Keratinocyte (primary cell): Measurements from ENCODE around the gene LEO1. TPM values are rescaled to one million over a fixed set of nuclear protein-coding genes. Genes with fewer than 3 reads are reported as not detected.

Source experiments
- DNase-seq: peaks from one replicate; pipeline ENCODE4 v3.0.0-alpha.2; 2011; ENCODE audit warnings: low read depth, missing footprints, low spot score
- FAIRE-seq: peaks from 2 replicates; lab custom pipeline; 2011; peaks lifted over from hg19 to GRCh38; lab: Jason Lieb, UNC
- H2AFZ ChIP-seq: 2 replicates; pipeline ENCODE4 v1.6.0; 2012; ENCODE audit warnings: low read length, control low read depth, inconsistent platforms; ENCODE audit not compliant: control insufficient read depth
- H3K27ac ChIP-seq: 2 replicates; pipeline ENCODE4 v1.5.1; 2011; ENCODE audit warnings: low read length; ENCODE audit not compliant: control insufficient read depth, insufficient read depth
- H3K27me3 ChIP-seq: 3 replicates; pipeline ENCODE4 v1.6.0; 2011; ENCODE audit warnings: low read length; ENCODE audit not compliant: control insufficient read depth, insufficient read depth; ENCODE audit errors: extremely low read depth
- H3K36me3 ChIP-seq, 2 experiments: 2 replicates in 1 of 2; 3 replicates in 1 of 2; pipeline ENCODE4 v1.5.1; 2011; ENCODE audit warnings: low read length in 2 of 2, mild to moderate bottlenecking in 1 of 2; ENCODE audit not compliant: control insufficient read depth in 2 of 2, insufficient read depth in 2 of 2; ENCODE audit errors: extremely low read depth in 1 of 2
- H3K4me1 ChIP-seq: 3 replicates; pipeline ENCODE4 v1.5.1; 2011; ENCODE audit warnings: low read length; ENCODE audit not compliant: control insufficient read depth, insufficient read depth; ENCODE audit errors: extremely low read depth
- H3K4me2 ChIP-seq: 3 replicates; pipeline ENCODE4 v1.6.0; 2011; ENCODE audit warnings: low read depth, low read length; ENCODE audit not compliant: control insufficient read depth, insufficient read depth; ENCODE audit errors: extremely low read depth
- H3K4me3 ChIP-seq, 3 experiments: fragments of 200-600 bp in 1 of 3; sonication (generic) in 1 of 3; 2 replicates in 2 of 3; 3 replicates in 1 of 3; pipeline ENCODE4 v1.5.1; 2011 to 2016; ENCODE audit warnings: low read length in 3 of 3, mild to moderate bottlenecking in 3 of 3, control low read depth in 2 of 3, inconsistent platforms in 1 of 3, low read depth in 1 of 3, mixed read lengths in 1 of 3, mixed run types in 1 of 3, moderate library complexity in 1 of 3; ENCODE audit not compliant: control insufficient read depth in 2 of 3, insufficient read depth in 2 of 3; ENCODE audit errors: extremely low read depth in 1 of 3
- H3K79me2 ChIP-seq: 2 replicates; pipeline ENCODE4 v1.6.0; 2012; ENCODE audit warnings: low read length; ENCODE audit not compliant: control insufficient read depth, insufficient read depth
- H3K9ac ChIP-seq: 3 replicates; pipeline ENCODE4 v1.6.0; 2011; ENCODE audit warnings: low read length; ENCODE audit not compliant: control insufficient read depth, insufficient read depth; ENCODE audit errors: extremely low read depth
- H3K9me1 ChIP-seq: 3 replicates; pipeline ENCODE4 v1.6.0; 2011; ENCODE audit warnings: low read length; ENCODE audit not compliant: control insufficient read depth, insufficient read depth; ENCODE audit errors: extremely low read depth
- H3K9me3 ChIP-seq: 2 replicates; pipeline ENCODE4 v1.5.1; 2012; ENCODE audit warnings: low read depth, low read length; ENCODE audit not compliant: control insufficient read depth
- H4K20me1 ChIP-seq: 3 replicates; pipeline ENCODE4 v1.6.0; 2011; ENCODE audit warnings: low read length; ENCODE audit not compliant: control insufficient read depth, insufficient read depth; ENCODE audit errors: extremely low read depth
- CTCF ChIP-seq, 3 experiments: IDR thresholded peaks in 1 of 3; conservative IDR thresholded peaks in 1 of 3; optimal IDR thresholded peaks in 1 of 3; 2 replicates in 2 of 3; 3 replicates in 1 of 3; pipeline versions ENCODE3 to v1.5.1; 2011; ENCODE audit warnings: low read length in 3 of 3, mild to moderate bottlenecking in 3 of 3, moderate library complexity in 2 of 3, control low read depth in 1 of 3, inconsistent platforms in 1 of 3; ENCODE audit not compliant: insufficient read depth in 2 of 3; ENCODE audit errors: extremely low read depth in 1 of 3
- EZH2 ChIP-seq: IDR thresholded peaks from one replicate; pipeline ENCODE4 v1.6.1; 2012; ENCODE audit warnings: inconsistent platforms, mild to moderate bottlenecking, low read length, moderate library complexity
- dilution Hi-C: fragments of 300-500 bp; cut with MboI; formaldehyde crosslinking; loops from one replicate; pipeline ENCODE4 v1.7.0; 2020; ENCODE audit warnings: low sequenced_read_pairs; ENCODE audit not compliant: extremely low pct_ligation_motif_present
- polyA plus RNA-seq, 5 experiments: library from polyadenylated mRNA; depleted of rRNA in 3 of 5; stranded (reverse) in 3 of 5; stranded (forward) in 1 of 5; unstranded in 1 of 5; fragments of >200 nt; gene quantifications; 1 replicate in 1 of 5; 2 replicates in 3 of 5; 3 replicates in 1 of 5; pipeline versions ENCODE4 v1.2.1 to v1.2.3, GENCODE V29; 2011 to 2012; ENCODE audit warnings: missing spikeins in 2 of 5, low read depth in 1 of 5, low replicate concordance in 1 of 5

Gene LEO1
- polyA plus RNA-seq, 1 donor (not counting 4 experiments of a cell fraction or from before 2014, with no cell fraction given): 12.5 TPM

GRCh38 chr15:52016316-52016715, 44.7 kb upstream of the LEO1 start:
- H4K20me1 ChIP-seq: no peaks in the 10 kb centered on the region

GRCh38 chr15:52014616-52015015, 43.0 kb upstream of the LEO1 start:
- no peak overlapping the region for H3K9ac ChIP-seq
- no peak overlapping the region for H3K27ac ChIP-seq
- no peaks in the 10 kb centered on the region for H4K20me1 ChIP-seq
- dilution Hi-C loops: no loop called here
- H2AFZ ChIP-seq: no peak overlapping the region
- H3K4me3 ChIP-seq: no peak overlapping the region
- no peak for DNase-seq
- no peaks in the 10 kb centered on the region for H3K9me1 ChIP-seq
- no peaks in the 10 kb centered on the region for H3K9me3 ChIP-seq
- no peak overlapping the region for H3K4me2 ChIP-seq
- no peaks in the 10 kb centered on the region for H3K79me2 ChIP-seq
- H3K27me3 ChIP-seq: no peaks in the 10 kb centered on the region
- FAIRE-seq: no peak
- no peak for TF ChIP-seq CTCF (optimal IDR thresholded peaks at IDR 0.05 in 1 of 3, IDR thresholded peaks at IDR 0.05 in 1 of 3, conservative IDR thresholded peaks at IDR 0.05 in 1 of 3; ENCODE audit: extremely low read depth in 1 of 3, insufficient read depth in 2 of 3, low read length in 3 of 3)
- no peak for TF ChIP-seq EZH2
- no peaks in the 10 kb centered on the region for H3K36me3 ChIP-seq
- H3K4me1 ChIP-seq: peaks cover 35% of the 10 kb centered on the region

More at GRCh38 chr15:52016316-52016715, 44.7 kb upstream of the LEO1 start:
- Histone ChIP-seq H3K9ac (no peak overlapping the region), H3K9me3 (no peaks in the 10 kb centered on the region), H3K4me2 (no peak overlapping the region), H3K4me1 (peaks cover 27% of the 10 kb centered on the region), H3K27me3 (no peaks in the 10 kb centered on the region), H3K36me3 (no peaks in the 10 kb centered on the region), H3K4me3 (no peak overlapping the region), H3K79me2 (peaks cover 17% of the 10 kb centered on the region), H3K27ac (no peak overlapping the region), H3K9me1 (no peaks in the 10 kb centered on the region), H2AFZ (no peak overlapping the region)
- DNase-seq: no peak
- dilution Hi-C loops: no loop called here
- FAIRE-seq: no peak
- no peak for TF ChIP-seq EZH2
- no peak for TF ChIP-seq CTCF (optimal IDR thresholded peaks at IDR 0.05 in 1 of 3, IDR thresholded peaks at IDR 0.05 in 1 of 3, conservative IDR thresholded peaks at IDR 0.05 in 1 of 3; ENCODE audit: extremely low read depth in 1 of 3, insufficient read depth in 2 of 3, low read length in 3 of 3)
